Lower leg skin (tissue), 3 donors: ENCODE data around the gene AGBL1.

Experiments used
- CTCF ChIP-seq, 3 donors: fragments of 450-650 bp; IDR thresholded peaks; one replicate each; pipeline ENCODE4 v1.5.1; 2016; ENCODE audit warnings: antibody characterized with exemption in 3 of 3, mild to moderate bottlenecking in 3 of 3, moderate library complexity in 2 of 3
- POLR2A ChIP-seq, 2 donors: fragments of 450-650 bp; IDR thresholded peaks; one replicate each; pipeline ENCODE4 v1.6.1; 2016 to 2017; ENCODE audit warnings: antibody characterized with exemption in 2 of 2, mild to moderate bottlenecking in 1 of 2, moderate library complexity in 1 of 2

GRCh38 chr15:86136861-86137260 is 57.2 kb downstream of the AGBL1 start:
- no peak for TF ChIP-seq CTCF (IDR thresholded peaks at IDR 0.05)
- TF ChIP-seq POLR2A (IDR thresholded peaks at IDR 0.05) = no peak
